ENCODE data around the gene KLF3.

GRCh38 chr4:38619316-38619715 lies 44.7 kb upstream of the KLF3 start:
- TF ChIP-seq POLR2A (IDR thresholded peaks at IDR 0.05) (no peak), POLR2AphosphoS5 (IDR thresholded peaks at IDR 0.05) (no peak), CTCF (IDR thresholded peaks at IDR 0.05) (no peak)
